ENCODE results near the gene TMEM184A. TPM values are rescaled to one million over a fixed set of nuclear protein-coding genes. Genes with fewer than 3 reads are reported as not detected.

The TMEM184A gene
- total RNA-seq, 1 donor from 2014 or later: not detected

- Mint-ChIP-seq H3K9me3 (peaks cover 4% of the 10 kb centered on the region), H3K4me3 (no peak overlapping the region), H3K27ac (no peak overlapping the region), H3K4me1 (peaks cover 9% of the 10 kb centered on the region), H3K27me3 (peaks cover 22% of the 10 kb centered on the region), H3K36me3 (ENCODE audit: low read depth) (no peaks in the 10 kb centered on the region)
- intact Hi-C loops (cut with micrococcal nuclease): no loop called here
- DNase-seq: no peak
Observed at GRCh38 chr7:1595027-1595426, 39.0 kb upstream of the TMEM184A start.

- intact Hi-C loops (cut with micrococcal nuclease): no loop called here
- no peak for DNase-seq
- Mint-ChIP-seq H3K27ac (no peak overlapping the region), H3K36me3 (ENCODE audit: low read depth) (no peaks in the 10 kb centered on the region), H3K4me3 (no peak overlapping the region), H3K27me3 (peaks cover 22% of the 10 kb centered on the region), H3K9me3 (peaks cover 7% of the 10 kb centered on the region), H3K4me1 (peaks cover 9% of the 10 kb centered on the region)
Observed at GRCh38 chr7:1593904-1594421, 38.0 kb upstream of the TMEM184A start.

- no peak overlapping the region for H3K27ac Mint-ChIP-seq
- intact Hi-C loops (cut with micrococcal nuclease): no loop called here
- H3K36me3 Mint-ChIP-seq (ENCODE audit: low read depth): no peaks in the 10 kb centered on the region
- DNase-seq: no peak
- peaks cover 22% of the 10 kb centered on the region for H3K27me3 Mint-ChIP-seq
- peaks cover 9% of the 10 kb centered on the region for H3K9me3 Mint-ChIP-seq
- H3K4me3 Mint-ChIP-seq: no peak overlapping the region
- H3K4me1 Mint-ChIP-seq: peaks cover 9% of the 10 kb centered on the region
Observed at GRCh38 chr7:1593091-1593866, 37.3 kb upstream of the TMEM184A start.

GRCh38 chr7:1592299-1592871, 36.4 kb upstream of the TMEM184A start:
- intact Hi-C loops (cut with micrococcal nuclease): no loop called here
- Mint-ChIP-seq H3K4me3 (peak overlapping the region; percentile 38), H3K27ac (no peak overlapping the region), H3K36me3 (ENCODE audit: low read depth) (no peaks in the 10 kb centered on the region), H3K9me3 (peaks cover 13% of the 10 kb centered on the region), H3K27me3 (peaks cover 22% of the 10 kb centered on the region), H3K4me1 (peaks cover 9% of the 10 kb centered on the region)
- DNase-seq: no peak

- Mint-ChIP-seq H3K4me3 (peak overlapping the region; percentile 17), H3K36me3 (ENCODE audit: low read depth) (no peaks in the 10 kb centered on the region), H3K27me3 (peaks cover 22% of the 10 kb centered on the region), H3K4me1 (peaks cover 9% of the 10 kb centered on the region), H3K9me3 (peaks cover 13% of the 10 kb centered on the region), H3K27ac (no peak overlapping the region)
- intact Hi-C loops (cut with micrococcal nuclease): no loop called here
- no peak for DNase-seq
Observed at GRCh38 chr7:1591876-1592275, 35.9 kb upstream of the TMEM184A start.

GRCh38 chr7:1591396-1591795, 35.4 kb upstream of the TMEM184A start:
- no peak overlapping the region for H3K27ac Mint-ChIP-seq
- peaks cover 13% of the 10 kb centered on the region for H3K9me3 Mint-ChIP-seq
- peaks cover 9% of the 10 kb centered on the region for H3K4me1 Mint-ChIP-seq
- DNase-seq: no peak
- H3K36me3 Mint-ChIP-seq (ENCODE audit: low read depth): no peaks in the 10 kb centered on the region
- peaks cover 22% of the 10 kb centered on the region for H3K27me3 Mint-ChIP-seq
- no peak overlapping the region for H3K4me3 Mint-ChIP-seq
- intact Hi-C loops (cut with micrococcal nuclease): no loop called here

- DNase-seq: no peak
- Mint-ChIP-seq H3K36me3 (ENCODE audit: low read depth) (no peaks in the 10 kb centered on the region), H3K9me3 (peaks cover 13% of the 10 kb centered on the region), H3K27ac (no peak overlapping the region), H3K4me3 (no peak overlapping the region), H3K27me3 (peaks cover 22% of the 10 kb centered on the region), H3K4me1 (peaks cover 9% of the 10 kb centered on the region)
- intact Hi-C loops (cut with micrococcal nuclease): no loop called here
Observed at GRCh38 chr7:1590887-1591286, 34.9 kb upstream of the TMEM184A start.

- intact Hi-C loops (cut with micrococcal nuclease): no loop called here
- Mint-ChIP-seq H3K4me1 (peaks cover 9% of the 10 kb centered on the region), H3K9me3 (peaks cover 13% of the 10 kb centered on the region), H3K4me3 (no peak overlapping the region), H3K27me3 (peaks cover 22% of the 10 kb centered on the region), H3K27ac (no peak overlapping the region), H3K36me3 (ENCODE audit: low read depth) (no peaks in the 10 kb centered on the region)
- DNase-seq: no peak
Observed at GRCh38 chr7:1590476-1590875, 34.5 kb upstream of the TMEM184A start.

GRCh38 chr7:1588978-1589377, 33.0 kb upstream of the TMEM184A start:
- Mint-ChIP-seq H3K4me3 (no peak overlapping the region), H3K4me1 (peaks cover 9% of the 10 kb centered on the region), H3K27me3 (peaks cover 22% of the 10 kb centered on the region), H3K36me3 (ENCODE audit: low read depth) (no peaks in the 10 kb centered on the region), H3K27ac (no peak overlapping the region), H3K9me3 (peaks cover 9% of the 10 kb centered on the region)
- no peak for DNase-seq
- intact Hi-C loops (cut with micrococcal nuclease): no loop called here

GRCh38 chr7:1587738-1588137, 31.7 kb upstream of the TMEM184A start:
- intact Hi-C loops (cut with micrococcal nuclease): no loop called here
- no peak for DNase-seq
- H3K4me1 Mint-ChIP-seq: peaks cover 8% of the 10 kb centered on the region
- peaks cover 9% of the 10 kb centered on the region for H3K9me3 Mint-ChIP-seq
- no peaks in the 10 kb centered on the region for H3K36me3 Mint-ChIP-seq (ENCODE audit: low read depth)
- peaks cover 19% of the 10 kb centered on the region for H3K27me3 Mint-ChIP-seq
- no peak overlapping the region for H3K4me3 Mint-ChIP-seq
- H3K27ac Mint-ChIP-seq: no peak overlapping the region

- DNase-seq: no peak
- intact Hi-C loops (cut with micrococcal nuclease): no loop called here
- no peak overlapping the region for H3K4me3 Mint-ChIP-seq
Observed at GRCh38 chr7:1586827-1587705, 31.1 kb upstream of the TMEM184A start.

GRCh38 chr7:1586126-1586826, 30.3 kb upstream of the TMEM184A start:
- H3K4me1 Mint-ChIP-seq: no peaks in the 10 kb centered on the region
- H3K9me3 Mint-ChIP-seq: peaks cover 9% of the 10 kb centered on the region
- intact Hi-C loops (cut with micrococcal nuclease): no loop called here
- H3K27ac Mint-ChIP-seq: no peak overlapping the region
- no peak for DNase-seq
- no peaks in the 10 kb centered on the region for H3K36me3 Mint-ChIP-seq (ENCODE audit: low read depth)
- peaks cover 8% of the 10 kb centered on the region for H3K27me3 Mint-ChIP-seq
- no peak overlapping the region for H3K4me3 Mint-ChIP-seq

More at GRCh38 chr7:1586827-1587705, 31.1 kb upstream of the TMEM184A start:
- H3K36me3 Mint-ChIP-seq (ENCODE audit: low read depth): no peaks in the 10 kb centered on the region
- H3K27ac Mint-ChIP-seq: no peak overlapping the region
- peaks cover 9% of the 10 kb centered on the region for H3K9me3 Mint-ChIP-seq
- peaks cover 14% of the 10 kb centered on the region for H3K27me3 Mint-ChIP-seq
- H3K4me1 Mint-ChIP-seq: peaks cover 5% of the 10 kb centered on the region

GRCh38 chr7:1585142-1585981, 29.4 kb upstream of the TMEM184A start:
- Mint-ChIP-seq H3K4me1 (no peaks in the 10 kb centered on the region), H3K9me3 (peaks cover 9% of the 10 kb centered on the region), H3K36me3 (ENCODE audit: low read depth) (no peaks in the 10 kb centered on the region), H3K27ac (no peak overlapping the region), H3K27me3 (peaks cover 1% of the 10 kb centered on the region), H3K4me3 (no peak overlapping the region)
- no peak for DNase-seq
- intact Hi-C loops (cut with micrococcal nuclease): no loop called here
